Ovary (tissue), 9 donors: ENCODE results near the gene EBF3. TPM values are rescaled to one million over a fixed set of nuclear protein-coding genes. Genes with fewer than 3 reads are reported as not detected.

Experiments
- DNase-seq, 5 donors: peaks; one replicate each; pipeline ENCODE4 v3.0.0-alpha.2; 2019 to 2020
- H3K27ac ChIP-seq, 2 donors: fragments of 200-600 bp; one replicate each; pipeline versions ENCODE4 v1.5.1 to v1.8.0; 2019 to 2022
- H3K27me3 ChIP-seq: fragments of 200-600 bp; one replicate; pipeline ENCODE4 v1.8.0; 2022
- H3K36me3 ChIP-seq: fragments of 200-600 bp; sonication (generic); one replicate; pipeline ENCODE4 v1.5.1; 2019
- H3K4me1 ChIP-seq: one replicate; pipeline ENCODE4 v1.8.1; 2013; ENCODE audit warnings: mild to moderate bottlenecking, moderate library complexity; ENCODE audit not compliant: insufficient read depth
- H3K4me3 ChIP-seq: fragments of 200-600 bp; sonication (generic); one replicate; pipeline ENCODE4 v1.5.1; 2017
- H3K9me3 ChIP-seq, 2 donors: fragments of 200-600 bp in 1 of 2; sonication (generic) in 1 of 2; one replicate each; pipeline versions ENCODE4 v1.5.1 to v1.8.1; 2013 to 2019; ENCODE audit warnings: mild to moderate bottlenecking in 1 of 2, moderate library complexity in 1 of 2
- EP300 ChIP-seq: sonication (generic); formaldehyde crosslinking; IDR thresholded peaks from one replicate; pipeline ENCODE4 v1.6.1; 2017; ENCODE audit warnings: antibody characterized with exemption
- POLR2A ChIP-seq: fragments of 450-650 bp; IDR thresholded peaks from one replicate; pipeline ENCODE4 v1.6.1; 2017; ENCODE audit warnings: antibody characterized with exemption, mild to moderate bottlenecking, moderate library complexity
- WGBS, 3 donors: extraction: QIAGEN DNeasy Blood & Tissue Kit in 1 of 3; methylation state at CpG; one replicate each; pipeline versions ENCODE4 v1.1.5 to v1.1.7; 2013 to 2017; 5-methylcytosine and 5-hydroxymethylcytosine counted together
- intact Hi-C, 4 donors: fragments of 100-400 bp; cut with DNase I; formaldehyde crosslinking; loops; one replicate each; pipeline versions ENCODE4 v1.11.0 to v1.15.1; 2022 to 2023
- polyA plus RNA-seq, 2 donors: library from polyadenylated mRNA; stranded (reverse); fragments of 200-250 nt in 1 of 2; fragments of 350-450 nt in 1 of 2; fragmentation: Illumina TruSeq in 1 of 2; extraction: RNeasy Lipid Tissue Mini Kit (QIAGEN cat#74804) in 1 of 2; gene quantifications; one replicate each; pipeline ENCODE4 v1.2.3, GENCODE V29; 2013 to 2014
- total RNA-seq, 7 donors: library from RNA; depleted of rRNA in 2 of 7; stranded (reverse); fragments of >200 nt in 2 of 7; fragmentation: NEBNext Ultra II Directional in 3 of 7; extraction: Animal tissue kit (Norgen Biotek cat#: 25700) in 3 of 7; gene quantifications; one replicate each; pipeline versions ENCODE4 v1.1.0 to v1.2.4, GENCODE V29; 2016 to 2023
- TF ChIP-seq, protein P1 (sequence below), 3 donors: fragments of 450-650 bp in 2 of 3; fragments of 200-600 bp in 1 of 3; IDR thresholded peaks; one replicate each; pipeline versions ENCODE4 v1.5.1 to v1.8.0; 2016 to 2022; ENCODE audit warnings: antibody characterized with exemption in 3 of 3, mild to moderate bottlenecking in 1 of 3
- donor health status: DM: no; HTN: no; CAD: no; lungs with moderate emphysema.
- donor health status: DM: no; HTN: no; CAD: no.
- donor health status: Bipolar disorder and iron deficiency.
- donor health status: DM: yes; HTN: yes; CAD: no.
- donor health status: DM: no; HTN: no; CAD: no.
- donor health status: DM: yes; HTN: yes; CAD: no.

EBF3 gene
- total and polyA plus RNA-seq, 9 donors = 0.15 to 3.6 (median 0.79) TPM

- H3K27ac ChIP-seq = no peak overlapping the region
Observed at GRCh38 chr10:129885526-129885925, 78.5 kb downstream of the EBF3 start.

DNA sequence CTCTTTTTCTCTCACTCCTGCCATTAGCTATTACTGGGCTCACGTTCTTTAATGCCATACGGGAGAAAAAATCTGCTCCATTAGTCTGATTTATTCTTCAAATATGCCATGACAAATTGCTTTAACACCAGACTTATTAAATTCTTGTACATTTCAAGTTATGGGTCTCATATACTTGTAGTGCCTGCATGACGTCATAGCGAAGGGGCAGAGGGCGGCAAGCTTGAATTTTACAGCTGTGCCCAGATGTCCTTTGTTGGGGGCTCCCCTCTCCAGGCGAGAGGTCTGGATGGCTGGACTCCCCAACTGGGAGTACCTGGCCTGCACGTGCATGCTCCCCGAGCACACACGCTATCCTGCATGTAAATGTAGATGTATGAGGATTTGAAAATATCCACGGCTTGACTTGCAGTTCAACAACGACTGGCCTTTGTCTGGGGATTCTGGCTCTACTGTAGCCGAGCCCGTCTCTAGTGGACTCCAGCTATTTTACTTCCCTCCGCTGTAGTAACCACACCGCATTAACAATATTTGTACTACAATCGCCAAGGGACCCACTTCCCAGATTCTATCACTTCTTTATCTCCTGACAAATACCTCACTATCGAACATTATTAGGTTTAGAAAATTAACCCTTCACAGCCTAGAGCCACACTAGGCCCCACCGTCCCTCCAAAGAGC, 79.5 kb downstream of the EBF3 start:
- Histone ChIP-seq H3K4me3 (no peak overlapping the region), H3K36me3 (no peaks in the 10 kb centered on the region), H3K27ac (no peak overlapping the region), H3K27me3 (no peaks in the 10 kb centered on the region), H3K9me3 (no peaks in the 10 kb centered on the region), H3K4me1 (no peaks in the 10 kb centered on the region)
- no peak for DNase-seq
- TF ChIP-seq POLR2A (no peak), EP300 (no peak)
- TF ChIP-seq, protein P1, sequence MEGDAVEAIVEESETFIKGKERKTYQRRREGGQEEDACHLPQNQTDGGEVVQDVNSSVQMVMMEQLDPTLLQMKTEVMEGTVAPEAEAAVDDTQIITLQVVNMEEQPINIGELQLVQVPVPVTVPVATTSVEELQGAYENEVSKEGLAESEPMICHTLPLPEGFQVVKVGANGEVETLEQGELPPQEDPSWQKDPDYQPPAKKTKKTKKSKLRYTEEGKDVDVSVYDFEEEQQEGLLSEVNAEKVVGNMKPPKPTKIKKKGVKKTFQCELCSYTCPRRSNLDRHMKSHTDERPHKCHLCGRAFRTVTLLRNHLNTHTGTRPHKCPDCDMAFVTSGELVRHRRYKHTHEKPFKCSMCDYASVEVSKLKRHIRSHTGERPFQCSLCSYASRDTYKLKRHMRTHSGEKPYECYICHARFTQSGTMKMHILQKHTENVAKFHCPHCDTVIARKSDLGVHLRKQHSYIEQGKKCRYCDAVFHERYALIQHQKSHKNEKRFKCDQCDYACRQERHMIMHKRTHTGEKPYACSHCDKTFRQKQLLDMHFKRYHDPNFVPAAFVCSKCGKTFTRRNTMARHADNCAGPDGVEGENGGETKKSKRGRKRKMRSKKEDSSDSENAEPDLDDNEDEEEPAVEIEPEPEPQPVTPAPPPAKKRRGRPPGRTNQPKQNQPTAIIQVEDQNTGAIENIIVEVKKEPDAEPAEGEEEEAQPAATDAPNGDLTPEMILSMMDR (IDR thresholded peaks at IDR 0.05) = no peak
- intact Hi-C loops = no loop called here
- 78 to 82% (median 80%) methylated on average over 18 of the region's 18 CpGs for WGBS, 3 donors

More at GRCh38 chr10:129885526-129885925, 78.5 kb downstream of the EBF3 start:
- H3K27me3 ChIP-seq = no peaks in the 10 kb centered on the region
- intact Hi-C loops = no loop called here
- 82 to 89% (median 86%) methylated on average over 8 of the region's 8 CpGs for WGBS, 3 donors
- no peaks in the 10 kb centered on the region for H3K4me1 ChIP-seq
- no peaks in the 10 kb centered on the region for H3K9me3 ChIP-seq
- TF ChIP-seq EP300 (no peak), POLR2A (no peak)
- TF ChIP-seq, protein P1 (IDR thresholded peaks at IDR 0.05) = no peak
- DNase-seq = no peak
- H3K36me3 ChIP-seq = no peaks in the 10 kb centered on the region
- no peak overlapping the region for H3K4me3 ChIP-seq

GRCh38 chr10:129883626-129884397, 80.3 kb downstream of the EBF3 start:
- intact Hi-C loops = no loop called here
- DNase-seq = no peak
- Histone ChIP-seq H3K27me3 (no peaks in the 10 kb centered on the region), H3K4me1 (no peaks in the 10 kb centered on the region), H3K9me3 (no peaks in the 10 kb centered on the region), H3K4me3 (no peak overlapping the region), H3K36me3 (no peaks in the 10 kb centered on the region), H3K27ac (no peak overlapping the region)
- TF ChIP-seq POLR2A = no peak
- WGBS, 3 donors = 36 to 51% (median 37%) methylated on average over 20 of the region's 20 CpGs

DNA sequence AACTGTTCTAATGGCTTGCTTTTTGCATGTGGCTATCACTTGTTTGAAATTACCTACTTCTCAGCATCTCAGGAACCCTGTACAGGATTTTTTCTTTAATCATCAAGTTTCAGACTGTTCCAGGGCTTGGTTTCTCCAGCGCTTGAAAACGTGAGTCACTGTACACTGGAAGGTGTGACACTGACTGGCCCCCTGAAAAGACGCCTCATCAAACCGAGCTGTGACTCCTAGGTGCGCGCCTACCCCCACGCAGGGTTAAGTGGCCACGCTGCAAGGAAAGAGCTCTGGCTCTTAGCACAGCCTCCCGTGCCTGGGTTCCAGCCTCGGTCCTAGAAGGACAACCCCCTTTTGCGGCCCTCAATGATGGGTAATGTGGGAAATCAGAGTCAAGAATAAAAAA, 81.0 kb downstream of the EBF3 start:
- no peaks in the 10 kb centered on the region for H3K36me3 ChIP-seq
- no peak for DNase-seq
- WGBS, 3 donors = 63 to 73% (median 66%) methylated on average over 11 of the region's 11 CpGs
- no peaks in the 10 kb centered on the region for H3K4me1 ChIP-seq
- no peak overlapping the region for H3K4me3 ChIP-seq
- intact Hi-C loops = no loop called here
- H3K27me3 ChIP-seq = no peaks in the 10 kb centered on the region
- no peaks in the 10 kb centered on the region for H3K9me3 ChIP-seq
- no peak for TF ChIP-seq POLR2A
- TF ChIP-seq, protein P1 (IDR thresholded peaks at IDR 0.05) = no peak
- no peak for TF ChIP-seq EP300
- no peak overlapping the region for H3K27ac ChIP-seq
